Breast epithelium (tissue), 4 donors: ENCODE measurements around the gene UBE2M. TPM values are rescaled to one million over a fixed set of nuclear protein-coding genes. Genes with fewer than 3 reads are reported as not detected.

Source experiments
- DNase-seq, 2 donors: peaks; one replicate each; pipeline ENCODE4 v3.0.0-alpha.2; 2019; ENCODE audit warnings: low spot score in 2 of 2
- H3K27ac ChIP-seq, 2 donors: fragments of 200-600 bp; sonication (generic) in 1 of 2; one replicate each; pipeline ENCODE4 v1.5.1; 2016 to 2019; ENCODE audit warnings: mild to moderate bottlenecking in 1 of 2
- H3K27me3 ChIP-seq, 2 donors: fragments of 200-600 bp; sonication (generic) in 1 of 2; one replicate each; pipeline versions ENCODE4 v1.5.1 to v1.6.0; 2017 to 2019; ENCODE audit warnings: control low read depth in 1 of 2, mild to moderate bottlenecking in 1 of 2
- H3K36me3 ChIP-seq: fragments of 200-600 bp; one replicate; pipeline ENCODE4 v1.5.1; 2019
- H3K4me1 ChIP-seq, 2 donors: fragments of 200-600 bp; sonication (generic); one replicate each; pipeline ENCODE4 v1.5.1; 2016 to 2019; ENCODE audit warnings: control low read depth in 1 of 2
- H3K4me3 ChIP-seq, 3 donors: fragments of 200-600 bp; sonication (generic); 1 replicate in 2 of 3; 2 replicates in 1 of 3; pipeline ENCODE4 v1.5.1; 2016 to 2019; ENCODE audit warnings: mild to moderate bottlenecking in 3 of 3, moderate library complexity in 2 of 3
- H3K9me3 ChIP-seq, 2 donors: fragments of 200-600 bp; sonication (generic) in 1 of 2; one replicate each; pipeline ENCODE4 v1.5.1; 2016 to 2019; ENCODE audit warnings: control low read depth in 1 of 2
- POLR2A ChIP-seq: fragments of 450-650 bp; IDR thresholded peaks from one replicate; pipeline ENCODE4 v1.6.1; 2016; ENCODE audit warnings: antibody characterized with exemption, mild to moderate bottlenecking, moderate library complexity
- POLR2AphosphoS5 ChIP-seq, 3 donors: sonication (generic); formaldehyde crosslinking; IDR thresholded peaks; one replicate each; pipeline ENCODE4 v1.6.1; 2017; ENCODE audit warnings: antibody characterized with exemption in 3 of 3
- intact Hi-C: fragments of 100-400 bp; cut with DNase I; formaldehyde crosslinking; loops from one replicate; pipeline ENCODE4 v1.15.1; 2023; ENCODE audit warnings: low total_unique reads
- total RNA-seq, 3 donors: library from RNA; depleted of rRNA; stranded (reverse); fragments of >200 nt; gene quantifications; one replicate each; pipeline ENCODE4 v1.1.0, GENCODE V29; 2016
- TF ChIP-seq, protein P1 (sequence below), 3 donors: fragments of 450-650 bp; IDR thresholded peaks; one replicate each; pipeline ENCODE4 v1.5.1; 2016 to 2017; ENCODE audit warnings: antibody characterized with exemption in 3 of 3, mild to moderate bottlenecking in 3 of 3, moderate library complexity in 3 of 3

Gene UBE2M
- total RNA-seq, 3 donors from 2014 or later: 19.0 to 21.3 (median 19.3) TPM

DNA sequence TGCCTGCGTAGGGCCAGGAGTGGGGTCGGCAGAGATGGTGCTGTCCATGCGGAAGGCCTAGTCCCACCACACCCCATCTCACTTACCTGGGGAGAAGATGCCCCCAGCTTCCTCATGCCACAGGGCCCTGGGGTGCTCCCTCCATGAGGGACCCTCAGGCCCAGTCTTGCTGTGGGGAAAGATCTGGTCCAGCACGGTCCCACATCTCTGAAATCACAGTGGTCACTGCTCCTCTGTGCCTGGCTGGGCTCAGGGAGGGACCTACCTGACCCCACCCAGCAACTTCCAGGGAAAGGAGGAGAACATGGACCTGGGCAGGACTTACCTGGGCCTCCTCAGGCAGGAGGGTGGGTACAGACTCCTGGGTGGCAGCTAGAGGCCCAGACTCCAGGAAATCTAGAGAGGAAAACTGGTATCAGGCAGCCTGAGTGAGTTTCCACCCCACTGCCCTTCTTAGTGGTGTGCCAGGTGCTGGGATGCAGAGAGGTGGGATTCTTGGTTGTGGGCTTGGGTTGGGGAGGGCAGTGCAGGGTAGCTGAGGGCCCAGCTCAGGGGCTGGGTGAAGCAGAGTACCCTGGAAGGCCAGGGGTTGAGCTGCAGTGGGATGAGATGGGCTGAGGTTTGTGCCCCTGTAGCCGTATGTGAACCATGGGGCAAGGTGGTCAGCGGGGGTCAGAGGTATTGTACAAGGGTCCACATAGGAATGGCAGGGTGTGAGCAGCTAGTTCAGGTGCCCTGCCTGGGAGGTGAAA is 11.0 kb upstream of the UBE2M start:
- Histone ChIP-seq H3K36me3 (no peaks in the 10 kb centered on the region), H3K27me3 (no peaks in the 10 kb centered on the region), H3K4me3 (no peak overlapping the region), H3K27ac (no peak overlapping the region), H3K9me3 (no peaks in the 10 kb centered on the region), H3K4me1 (peaks cover 0 to 12% of the 10 kb centered on the region in 2 donors)
- TF ChIP-seq POLR2A: no peak
- TF ChIP-seq POLR2AphosphoS5 (IDR thresholded peaks at IDR 0.05): no peak
- TF ChIP-seq, protein P1, sequence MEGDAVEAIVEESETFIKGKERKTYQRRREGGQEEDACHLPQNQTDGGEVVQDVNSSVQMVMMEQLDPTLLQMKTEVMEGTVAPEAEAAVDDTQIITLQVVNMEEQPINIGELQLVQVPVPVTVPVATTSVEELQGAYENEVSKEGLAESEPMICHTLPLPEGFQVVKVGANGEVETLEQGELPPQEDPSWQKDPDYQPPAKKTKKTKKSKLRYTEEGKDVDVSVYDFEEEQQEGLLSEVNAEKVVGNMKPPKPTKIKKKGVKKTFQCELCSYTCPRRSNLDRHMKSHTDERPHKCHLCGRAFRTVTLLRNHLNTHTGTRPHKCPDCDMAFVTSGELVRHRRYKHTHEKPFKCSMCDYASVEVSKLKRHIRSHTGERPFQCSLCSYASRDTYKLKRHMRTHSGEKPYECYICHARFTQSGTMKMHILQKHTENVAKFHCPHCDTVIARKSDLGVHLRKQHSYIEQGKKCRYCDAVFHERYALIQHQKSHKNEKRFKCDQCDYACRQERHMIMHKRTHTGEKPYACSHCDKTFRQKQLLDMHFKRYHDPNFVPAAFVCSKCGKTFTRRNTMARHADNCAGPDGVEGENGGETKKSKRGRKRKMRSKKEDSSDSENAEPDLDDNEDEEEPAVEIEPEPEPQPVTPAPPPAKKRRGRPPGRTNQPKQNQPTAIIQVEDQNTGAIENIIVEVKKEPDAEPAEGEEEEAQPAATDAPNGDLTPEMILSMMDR (IDR thresholded peaks at IDR 0.05): no peak
- intact Hi-C loops: no loop called here
- DNase-seq: peak in 1 of 2 donors; percentile 14

DNA sequence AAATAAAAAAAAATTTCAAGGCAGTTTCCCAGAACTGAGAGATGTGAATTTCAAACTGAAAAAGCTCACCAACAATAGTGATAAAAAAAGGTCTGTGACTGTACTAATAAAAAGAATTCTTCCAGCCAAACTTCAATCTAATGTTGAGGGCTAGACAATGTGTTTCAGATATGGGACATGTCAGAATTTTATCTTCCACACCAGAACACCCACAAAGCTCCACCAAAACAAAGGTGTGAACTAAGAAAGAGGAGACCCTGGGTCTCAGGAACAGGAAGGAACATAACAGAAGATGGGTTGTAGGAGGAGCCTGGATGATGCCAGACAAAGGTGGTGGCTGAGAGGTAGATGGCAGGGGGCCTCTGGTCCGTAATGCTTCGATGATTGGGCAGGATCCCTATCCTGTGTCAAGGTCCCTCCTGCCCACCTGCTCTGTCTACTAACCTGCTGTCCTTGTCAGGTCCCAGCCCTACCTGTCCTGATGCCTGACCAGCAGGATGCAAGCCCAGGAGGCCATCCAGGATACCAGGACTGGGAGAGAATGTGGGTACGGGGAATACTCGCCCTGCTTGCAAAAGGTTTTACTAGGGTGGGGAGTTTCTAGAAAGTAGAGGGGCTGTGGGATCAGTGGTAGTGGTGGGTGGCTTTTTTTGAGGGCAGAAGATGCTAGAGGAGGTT is 10.2 kb upstream of the UBE2M start:
- no peaks in the 10 kb centered on the region for H3K36me3 ChIP-seq
- no peaks in the 10 kb centered on the region for H3K9me3 ChIP-seq
- intact Hi-C loops: no loop called here
- TF ChIP-seq, protein P1 (IDR thresholded peaks at IDR 0.05): no peak
- no peak overlapping the region for H3K4me3 ChIP-seq
- peak in 1 of 2 donors; percentile 35 for DNase-seq
- no peaks in the 10 kb centered on the region for H3K27me3 ChIP-seq
- H3K27ac ChIP-seq: no peak overlapping the region
- peaks cover 0 to 8% of the 10 kb centered on the region in 2 donors for H3K4me1 ChIP-seq

DNA sequence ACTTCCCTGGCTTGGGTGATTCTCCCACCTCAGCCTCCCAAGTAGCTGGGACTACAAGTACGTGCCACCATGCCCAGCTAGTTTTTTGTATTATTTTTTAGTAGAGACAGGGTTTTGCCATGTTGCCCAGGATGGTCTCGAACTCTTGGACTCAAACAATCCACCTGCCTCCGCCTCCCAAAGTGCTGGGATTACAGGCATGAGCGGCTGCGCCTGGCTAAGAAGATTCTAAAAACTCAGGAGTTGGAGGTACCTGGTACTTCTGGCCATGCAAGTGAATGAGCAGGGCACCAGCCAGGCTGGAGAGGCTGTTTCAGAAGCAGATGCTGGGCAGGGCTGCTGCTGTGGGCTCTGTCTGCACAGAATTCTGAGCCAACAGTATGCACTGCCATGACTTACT is 8.6 kb upstream of the UBE2M start:
- Histone ChIP-seq H3K36me3 (no peaks in the 10 kb centered on the region), H3K4me3 (no peak overlapping the region), H3K4me1 (peaks cover 12 to 13% of the 10 kb centered on the region in 2 donors), H3K9me3 (no peaks in the 10 kb centered on the region), H3K27ac (no peak overlapping the region), H3K27me3 (no peaks in the 10 kb centered on the region)
- TF ChIP-seq, protein P1 (IDR thresholded peaks at IDR 0.05): no peak
- no peak for TF ChIP-seq POLR2A
- TF ChIP-seq POLR2AphosphoS5 (IDR thresholded peaks at IDR 0.05): no peak
- intact Hi-C loops: no loop called here
- peak in 1 of 2 donors; percentile 15 for DNase-seq

DNA sequence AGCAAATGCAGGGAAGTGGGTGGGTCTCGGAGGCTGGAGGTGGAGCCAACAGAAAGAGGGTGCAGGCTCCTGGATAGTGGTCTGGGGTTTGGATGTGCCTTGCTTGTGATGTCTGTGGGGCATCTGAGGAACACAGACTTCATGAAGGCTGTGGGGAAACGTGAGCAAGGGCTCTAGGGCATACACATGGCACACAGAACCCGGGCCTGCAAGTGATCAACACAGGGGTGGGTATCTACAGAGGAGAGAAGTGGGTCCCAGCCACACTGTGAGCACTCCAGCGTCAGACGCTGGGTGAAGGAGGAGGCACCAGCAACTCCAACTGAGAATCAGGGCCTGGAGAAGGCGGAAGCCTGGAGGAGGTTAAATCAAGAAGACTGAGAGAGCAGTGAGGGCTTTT is 5.4 kb upstream of the UBE2M start:
- H3K36me3 ChIP-seq: no peaks in the 10 kb centered on the region
- peaks cover 17 to 20% of the 10 kb centered on the region in 2 donors for H3K4me1 ChIP-seq
- intact Hi-C loops: no loop called here
- no peaks in the 10 kb centered on the region for H3K27me3 ChIP-seq
- H3K4me3 ChIP-seq: no peak overlapping the region
- peak in 1 of 2 donors; percentile 15 for DNase-seq
- no peaks in the 10 kb centered on the region for H3K9me3 ChIP-seq
- no peak overlapping the region for H3K27ac ChIP-seq
- TF ChIP-seq POLR2A (no peak), POLR2AphosphoS5 (IDR thresholded peaks at IDR 0.05) (no peak)
- TF ChIP-seq, protein P1 (IDR thresholded peaks at IDR 0.05): no peak

DNA sequence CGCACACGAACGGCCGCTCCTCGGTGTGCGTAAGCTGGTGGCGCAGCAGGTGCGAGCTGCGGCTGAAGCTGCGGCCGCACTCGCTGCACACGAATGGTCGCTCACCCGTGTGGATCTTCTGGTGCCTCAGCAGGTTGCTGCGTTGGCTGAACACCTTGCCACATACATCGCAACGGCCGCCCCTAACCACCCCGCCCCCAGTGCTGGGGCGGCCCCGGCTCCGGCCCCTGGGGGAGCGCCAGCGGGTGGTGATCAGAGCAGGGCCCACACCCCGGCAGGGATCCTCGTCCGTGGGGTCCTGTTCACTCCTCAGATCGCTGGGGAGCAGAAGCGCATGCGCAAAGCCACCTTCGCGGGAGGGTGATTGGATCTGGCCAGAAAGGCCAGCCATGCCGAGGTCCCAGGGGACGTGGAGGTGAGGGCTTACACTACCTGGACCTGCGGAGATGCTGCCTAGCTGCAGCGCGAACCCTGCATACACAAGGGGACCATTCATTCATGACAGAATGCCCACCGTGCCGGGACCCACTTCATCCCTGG is 4.7 kb upstream of the UBE2M start:
- intact Hi-C loops: no loop called here
- peak overlapping the region; percentile 32 to 80 (median 57) for H3K4me3 ChIP-seq
- H3K9me3 ChIP-seq: no peaks in the 10 kb centered on the region
- H3K4me1 ChIP-seq: peaks cover 17 to 20% of the 10 kb centered on the region in 2 donors
- peak overlapping the region; percentile 68 to 86 for H3K27ac ChIP-seq
- no peaks in the 10 kb centered on the region for H3K27me3 ChIP-seq
- no peak for TF ChIP-seq POLR2A
- TF ChIP-seq, protein P1 (IDR thresholded peaks at IDR 0.05): no peak
- TF ChIP-seq POLR2AphosphoS5 (IDR thresholded peaks at IDR 0.05): no peak
- no peak for DNase-seq
- H3K36me3 ChIP-seq: no peaks in the 10 kb centered on the region
